Measurements from ENCODE around the gene CHD2. TPM values are rescaled to one million over a fixed set of nuclear protein-coding genes. Genes with fewer than 3 reads are reported as not detected.

CHD2 gene
- total and polyA plus RNA-seq, 2 donors (not counting 3 experiments of a cell fraction or from before 2014, with no cell fraction given): 53.8 to 97.9 TPM

DNA sequence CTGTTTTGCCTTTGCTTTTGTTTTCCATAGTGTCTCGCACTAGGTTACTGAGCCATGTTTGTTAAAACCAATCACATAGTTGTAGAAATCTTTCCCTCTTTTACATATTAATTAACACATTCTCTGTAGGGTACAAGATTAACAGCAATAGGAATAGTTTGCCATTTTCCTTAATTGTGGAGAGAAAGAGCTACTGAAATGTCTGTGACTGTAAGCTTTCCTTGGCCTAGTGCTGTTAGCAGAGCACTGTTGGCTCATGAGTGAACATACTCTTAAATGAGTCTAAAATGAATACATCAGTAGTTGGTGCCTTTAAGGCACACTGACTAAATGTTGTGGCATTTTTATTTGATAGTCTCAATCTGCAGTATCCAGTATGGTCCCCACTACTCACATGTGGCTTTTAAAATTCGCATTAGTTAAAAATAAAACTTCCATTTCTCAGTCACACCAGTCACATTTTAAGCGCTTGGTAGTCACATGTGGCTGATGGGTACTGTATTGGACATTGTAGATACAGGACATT lies 28.2 kb downstream of the CHD2 start:
- no peak overlapping the region for H3K27ac ChIP-seq (ENCODE audit: insufficient read depth, low read depth, low read length)
- peaks cover 16 to 47% of the 10 kb centered on the region in 2 experiments for H3K36me3 ChIP-seq (ENCODE audit: control insufficient read depth in 2 of 2, extremely low read depth in 1 of 2, insufficient read depth in 2 of 2, low read length in 2 of 2)
- intact Hi-C loops (cut with micrococcal nuclease) (no loop called here), dilution Hi-C loops (cut with MboI; ENCODE audit: extremely low pct_ligation_motif_present, low sequenced_read_pairs) (no loop called here)
- H3K4me2 ChIP-seq (ENCODE audit: insufficient read depth, low read length): no peak overlapping the region
- H2AFZ ChIP-seq (ENCODE audit: low read depth, low read length): no peak overlapping the region
- peaks cover 2% of the 10 kb centered on the region for H4K20me1 ChIP-seq (replicated peaks; ENCODE audit: control insufficient read depth, extremely low read depth, insufficient read depth, low read length)
- CTCF ChIA-PET: interaction anchor here (1.2 to 5.0 kb wide), 4 partner anchors 10 to 131 kb away, joined by 3 to 18 read pairs (median 6); no protein-coding TSS in a partner anchor
- no peak for DNase-seq (ENCODE audit: low read depth, low spot score)
- TF ChIP-seq MYC (IDR thresholded peaks at IDR 0.05; ENCODE audit: low read depth, low read length) (no peak), GATA2 (IDR thresholded peaks at IDR 0.05; ENCODE audit: insufficient read depth, insufficient read length, low read depth, low read length) (no peak), POLR2A (IDR thresholded peaks at IDR 0.05; ENCODE audit: low read depth, low read length) (no peak), EZH2 (IDR thresholded peaks at IDR 0.05; ENCODE audit: borderline replicate concordance, low read depth, low read length, severe bottlenecking) (no peak), JUN (IDR thresholded peaks at IDR 0.05; ENCODE audit: borderline replicate concordance, insufficient read depth, insufficient read length, low read depth) (no peak), POLR2AphosphoS5 (IDR thresholded peaks at IDR 0.05; ENCODE audit: insufficient read depth, low read depth, low read length) (no peak), FOS (IDR thresholded peaks at IDR 0.05; ENCODE audit: borderline replicate concordance, insufficient read depth, low read length) (no peak)
- TF ChIP-seq, protein P1, sequence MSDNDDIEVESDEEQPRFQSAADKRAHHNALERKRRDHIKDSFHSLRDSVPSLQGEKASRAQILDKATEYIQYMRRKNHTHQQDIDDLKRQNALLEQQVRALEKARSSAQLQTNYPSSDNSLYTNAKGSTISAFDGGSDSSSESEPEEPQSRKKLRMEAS (IDR thresholded peaks at IDR 0.05; ENCODE audit: insufficient read depth, insufficient read length): no peak
- TF ChIP-seq, protein P2, sequence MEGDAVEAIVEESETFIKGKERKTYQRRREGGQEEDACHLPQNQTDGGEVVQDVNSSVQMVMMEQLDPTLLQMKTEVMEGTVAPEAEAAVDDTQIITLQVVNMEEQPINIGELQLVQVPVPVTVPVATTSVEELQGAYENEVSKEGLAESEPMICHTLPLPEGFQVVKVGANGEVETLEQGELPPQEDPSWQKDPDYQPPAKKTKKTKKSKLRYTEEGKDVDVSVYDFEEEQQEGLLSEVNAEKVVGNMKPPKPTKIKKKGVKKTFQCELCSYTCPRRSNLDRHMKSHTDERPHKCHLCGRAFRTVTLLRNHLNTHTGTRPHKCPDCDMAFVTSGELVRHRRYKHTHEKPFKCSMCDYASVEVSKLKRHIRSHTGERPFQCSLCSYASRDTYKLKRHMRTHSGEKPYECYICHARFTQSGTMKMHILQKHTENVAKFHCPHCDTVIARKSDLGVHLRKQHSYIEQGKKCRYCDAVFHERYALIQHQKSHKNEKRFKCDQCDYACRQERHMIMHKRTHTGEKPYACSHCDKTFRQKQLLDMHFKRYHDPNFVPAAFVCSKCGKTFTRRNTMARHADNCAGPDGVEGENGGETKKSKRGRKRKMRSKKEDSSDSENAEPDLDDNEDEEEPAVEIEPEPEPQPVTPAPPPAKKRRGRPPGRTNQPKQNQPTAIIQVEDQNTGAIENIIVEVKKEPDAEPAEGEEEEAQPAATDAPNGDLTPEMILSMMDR (IDR thresholded peaks at IDR 0.05; ENCODE audit: extremely low read depth in 1 of 2, insufficient read depth in 1 of 2, low read depth in 1 of 2, low read length in 2 of 2): no peak
- no peaks in the 10 kb centered on the region for H3K9me3 ChIP-seq (replicated peaks; ENCODE audit: control insufficient read depth, insufficient read depth, low read length)
- H3K4me1 ChIP-seq (ENCODE audit: control insufficient read depth, extremely low read depth, insufficient read depth, low read length): no peaks in the 10 kb centered on the region
- no peaks in the 10 kb centered on the region for H3K27me3 ChIP-seq (ENCODE audit: control insufficient read depth in 2 of 2, insufficient read depth in 2 of 2, low read length in 2 of 2)
- H3K9ac ChIP-seq (replicated peaks; ENCODE audit: extremely low read depth, insufficient read depth, low read length): no peak overlapping the region
- BruUV-seq (replicated peaks): no TSS peak
- no peaks in the 10 kb centered on the region for H3K9me1 ChIP-seq (replicated peaks; ENCODE audit: control insufficient read depth, extremely low read depth, insufficient read depth, low read length)
- POLR2A ChIA-PET: no interaction called here
- H3K79me2 ChIP-seq (ENCODE audit: control insufficient read depth, insufficient read depth, low read length): peaks cover 82% of the 10 kb centered on the region
- no peak overlapping the region for H3K4me3 ChIP-seq (replicated peaks in 1 of 3; ENCODE audit: insufficient read depth in 1 of 3, low read depth in 1 of 3, low read length in 3 of 3)
- FAIRE-seq: no peak
